Central memory CD4-positive, alpha-beta T cell (primary cell): ENCODE results near the gene RBP5.
A peak's percentile ranks its signal among the peaks of the same experiment; 100 is the strongest.

Experiments used
- DNase-seq: peaks from one replicate; pipeline ENCODE4 v3.0.0; 2022

Gene RBP5

DNA sequence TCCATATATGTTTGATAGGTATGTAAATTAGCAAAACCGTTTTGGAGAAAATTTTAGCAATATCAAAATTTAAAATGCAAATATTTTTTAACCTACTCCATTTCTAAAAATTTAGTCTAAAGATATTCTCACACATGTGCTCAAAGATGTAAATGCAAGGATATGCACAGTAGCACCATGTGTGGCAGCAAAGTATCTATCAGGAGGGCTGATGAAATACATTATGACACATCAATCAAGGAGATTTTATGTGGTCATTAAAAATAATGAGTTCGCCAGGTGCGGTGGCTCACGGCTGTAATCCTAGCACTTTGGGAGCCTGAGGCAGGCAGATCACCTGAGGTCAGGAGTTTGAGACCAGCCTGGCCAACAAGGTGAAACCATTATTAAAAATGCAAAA, 28.4 kb downstream of the RBP5 start:
- DNase-seq, result no peak

DNA sequence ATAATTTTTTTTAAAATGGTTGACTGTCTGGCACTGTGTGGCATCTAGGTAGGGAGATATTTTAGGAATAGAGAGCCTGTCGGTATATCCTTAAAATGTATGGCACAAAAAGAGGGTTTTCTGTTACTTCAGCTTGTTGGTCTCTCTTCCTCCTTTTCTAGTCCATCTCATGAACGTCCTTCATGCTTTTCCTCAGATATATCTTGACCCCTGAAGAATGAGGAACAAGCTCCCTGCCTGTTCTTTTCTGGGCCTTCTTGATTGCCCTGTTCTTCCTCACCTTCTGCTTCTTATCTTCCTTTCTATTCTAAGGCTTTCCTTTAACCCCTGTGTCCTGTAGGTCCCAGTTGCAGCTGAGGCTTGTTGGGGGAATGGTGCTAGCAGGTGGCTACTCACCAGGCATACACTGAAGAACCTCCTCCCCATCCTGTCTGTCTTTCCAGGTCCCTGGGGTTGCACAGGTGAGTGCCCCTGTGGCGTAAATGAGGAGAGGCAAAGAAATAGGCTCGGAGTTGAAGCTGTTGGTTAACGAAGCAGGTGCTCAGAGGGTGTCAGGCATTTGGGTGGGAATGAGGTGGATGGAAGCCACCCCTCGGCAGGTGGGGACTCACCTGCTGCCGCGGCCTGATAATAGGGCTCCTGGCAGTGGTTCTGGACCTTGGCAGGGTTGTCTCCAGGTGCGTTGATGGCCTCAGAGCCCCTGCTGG, 29.2 kb downstream of the RBP5 start:
- no peak for DNase-seq

DNA sequence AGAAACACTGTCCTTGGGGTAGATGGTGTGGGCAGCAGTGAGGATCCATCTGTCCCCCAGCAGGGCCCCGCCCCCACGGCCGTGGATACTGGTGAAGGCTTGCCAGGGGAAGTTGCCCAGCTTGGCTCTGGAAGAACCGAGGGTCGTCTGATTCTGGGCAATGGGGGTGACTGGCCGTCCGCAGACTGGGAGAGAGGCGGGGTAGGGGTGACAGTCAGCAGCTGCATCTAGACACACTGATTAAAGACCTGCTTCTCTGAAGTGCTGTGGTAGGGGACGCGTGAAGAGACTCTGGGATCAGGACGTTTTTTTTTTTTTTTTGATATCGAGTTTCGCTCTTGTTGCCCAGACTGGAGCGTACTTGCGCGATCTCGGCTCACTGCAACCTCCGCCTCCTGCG, 31.7 kb downstream of the RBP5 start:
- no peak for DNase-seq

DNA sequence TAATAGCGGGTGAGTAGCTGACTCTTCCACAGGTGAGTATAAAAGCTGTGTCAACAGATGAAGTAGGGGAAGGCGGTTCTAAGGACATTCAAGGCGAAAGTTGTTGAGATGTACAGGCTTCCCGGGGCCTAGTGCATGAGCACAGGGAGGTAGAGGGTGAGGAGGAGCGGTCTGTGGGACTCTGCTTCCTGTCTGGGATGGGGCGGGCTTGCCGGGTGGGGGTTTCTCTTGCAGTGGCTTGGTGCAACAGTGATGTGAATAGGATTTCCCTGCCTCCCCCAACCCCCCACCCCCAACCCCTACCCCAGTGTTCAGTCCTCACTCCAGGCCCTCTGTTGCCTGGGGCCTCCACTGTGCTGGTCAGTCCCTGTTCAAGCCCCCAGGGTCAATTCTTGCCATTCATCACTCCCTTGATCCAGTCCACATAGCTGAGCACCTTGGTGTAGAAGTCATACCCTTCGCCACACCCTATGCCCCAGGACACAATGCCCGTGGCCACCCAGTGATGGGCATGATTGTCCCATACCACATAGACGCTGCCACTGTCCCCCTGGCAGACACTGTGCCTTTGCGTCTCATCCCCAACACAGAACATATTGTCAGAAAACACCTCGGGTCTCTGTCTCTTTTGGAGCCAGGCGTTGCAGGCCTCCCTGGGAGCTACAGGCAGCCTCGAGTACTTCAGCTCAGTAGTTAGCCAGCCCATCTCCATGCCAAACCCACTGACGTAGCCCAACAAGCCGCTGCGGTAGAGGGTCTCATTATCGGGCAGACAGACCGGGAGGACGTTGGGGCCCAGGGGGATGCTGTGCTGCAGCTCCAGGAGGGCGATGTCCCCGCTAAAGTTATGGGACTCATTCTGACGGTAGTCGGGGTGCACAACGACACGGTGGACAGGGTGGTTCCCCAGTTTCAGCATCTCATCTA, 32.4 kb downstream of the RBP5 start:
- no peak for DNase-seq

DNA sequence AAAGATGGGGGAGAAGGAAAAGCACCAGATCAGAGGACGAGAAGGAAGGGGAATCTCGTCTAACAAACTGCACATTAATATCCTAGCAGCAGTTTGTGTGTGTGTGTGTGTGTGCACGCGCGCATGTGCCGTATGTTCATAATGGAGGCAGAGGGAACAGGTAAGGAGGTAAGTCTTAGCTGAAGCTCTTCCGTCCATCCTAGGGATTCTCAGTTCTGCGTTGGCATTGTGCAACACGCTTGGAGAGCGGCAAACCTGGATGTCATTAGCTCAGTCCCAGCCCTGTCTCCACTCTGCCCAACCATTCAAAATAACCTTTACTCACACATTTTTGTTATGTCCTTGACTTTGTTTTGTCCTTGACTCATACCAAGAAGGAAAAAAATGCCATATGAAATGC, 34.8 kb downstream of the RBP5 start:
- no peak for DNase-seq

DNA sequence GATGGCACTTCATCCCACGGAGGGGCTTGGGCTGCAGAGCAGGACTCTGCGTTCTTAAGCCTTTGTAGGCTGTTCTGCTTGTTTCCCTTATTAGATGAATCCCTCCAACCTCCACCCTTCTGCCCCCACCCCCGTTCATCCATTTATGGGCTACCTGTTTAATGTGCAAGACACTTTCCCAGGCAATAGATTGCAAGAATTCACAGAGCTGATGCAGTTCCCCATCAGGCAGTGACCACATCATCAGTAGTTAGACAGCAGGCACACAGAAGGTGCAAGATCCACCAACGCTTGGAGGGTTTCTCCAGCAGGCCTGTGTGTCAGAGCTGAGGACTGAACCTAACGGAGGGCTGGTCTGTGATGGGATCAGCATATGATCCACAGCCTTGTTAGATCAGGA, 35.2 kb downstream of the RBP5 start:
- DNase-seq, result no peak

DNA sequence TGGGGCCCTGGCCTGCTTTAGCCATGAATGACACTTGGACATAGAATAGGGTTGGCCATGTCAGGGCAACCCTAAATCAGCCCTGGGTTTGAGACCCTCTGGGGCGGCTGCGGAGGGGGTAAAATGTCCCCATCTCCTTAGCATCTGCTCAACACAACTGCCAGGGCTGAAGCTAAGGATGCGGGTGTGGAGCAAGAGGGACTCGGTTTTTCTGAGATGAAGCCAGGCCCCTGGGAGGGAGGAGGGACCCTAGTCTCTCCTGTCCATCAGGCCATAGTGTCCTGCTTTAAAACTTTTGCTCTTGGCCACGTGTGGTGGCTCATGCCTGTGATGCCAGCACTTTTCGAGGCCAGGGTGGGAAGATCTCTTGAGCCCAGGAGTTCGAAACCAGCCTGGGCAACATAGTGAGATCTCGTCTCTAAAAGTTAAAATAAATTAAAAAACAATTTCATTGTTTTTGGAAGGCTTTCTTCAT, 35.7 kb downstream of the RBP5 start:
- no peak for DNase-seq

DNA sequence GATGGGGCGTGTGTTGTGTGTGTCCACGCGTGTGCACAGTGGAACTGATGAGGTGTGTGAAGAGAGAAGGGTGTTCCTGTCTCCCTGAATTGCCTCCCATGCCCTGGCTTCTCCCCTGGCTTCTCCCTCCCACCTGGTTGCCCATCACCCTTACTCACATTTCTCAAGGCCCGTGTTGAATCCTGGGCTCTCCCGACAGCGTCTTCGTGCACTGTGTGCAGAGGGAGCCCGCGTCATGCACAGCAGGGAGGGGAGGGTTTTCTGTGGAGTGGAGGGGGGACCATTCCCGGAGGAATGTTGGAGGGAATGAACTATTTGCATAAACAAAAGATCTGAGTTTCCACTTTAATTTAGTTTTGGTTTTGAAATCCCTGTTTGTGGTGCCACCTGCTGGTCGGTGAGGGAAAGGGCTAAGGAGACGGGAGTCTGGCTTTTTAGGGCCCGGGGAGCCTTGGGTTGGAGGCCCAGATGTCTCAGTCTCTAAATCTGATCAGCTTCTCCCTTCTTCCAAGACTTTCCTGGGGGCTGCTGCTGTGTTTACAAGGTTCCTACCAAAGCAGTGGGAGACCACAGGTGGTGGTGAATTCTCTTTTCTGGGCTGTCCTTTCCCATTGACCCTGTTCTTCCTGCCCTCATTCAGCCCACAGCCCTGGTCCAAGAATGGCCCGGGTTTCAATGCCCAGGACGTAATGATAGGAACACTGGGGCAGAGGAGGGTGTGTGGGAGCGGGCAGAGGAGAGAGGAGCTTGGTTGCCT, 36.3 kb downstream of the RBP5 start, which contains the start of gene C1R:
C1R (minus strand) TSS at position 217 of the 757 bp plus-strand sequence; CDS start at position 160, 57 bp downstream.
- DNase-seq, result peak; percentile 54

DNA sequence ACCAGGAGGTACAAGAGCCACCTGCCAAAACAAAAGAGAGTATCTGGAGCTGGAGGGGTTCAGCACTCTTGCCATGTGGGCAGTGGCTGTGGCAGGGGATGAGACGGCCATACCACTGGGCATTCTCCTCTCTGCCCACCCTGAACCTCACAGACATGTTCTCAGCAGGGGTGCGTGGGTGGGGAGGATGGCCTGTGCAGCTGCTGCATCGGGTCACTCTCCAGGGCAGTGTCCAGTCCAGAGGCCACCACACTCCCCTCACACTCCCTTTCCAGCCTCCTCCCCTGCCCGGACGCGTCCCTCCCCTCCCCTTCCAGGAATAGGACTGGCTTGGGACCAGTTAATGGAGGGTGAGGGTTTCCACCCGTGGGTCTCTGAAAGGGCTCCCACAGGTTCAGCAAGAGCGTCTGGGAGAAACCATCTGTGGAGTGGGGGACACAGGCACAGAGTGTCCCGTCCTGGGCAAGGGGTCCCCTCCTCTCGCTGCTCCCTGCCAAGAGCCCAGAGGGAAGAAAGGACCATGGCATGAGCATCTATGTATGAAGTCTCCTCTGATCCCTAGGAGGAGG, 36.9 kb downstream of the RBP5 start:
- DNase-seq, result no peak

DNA sequence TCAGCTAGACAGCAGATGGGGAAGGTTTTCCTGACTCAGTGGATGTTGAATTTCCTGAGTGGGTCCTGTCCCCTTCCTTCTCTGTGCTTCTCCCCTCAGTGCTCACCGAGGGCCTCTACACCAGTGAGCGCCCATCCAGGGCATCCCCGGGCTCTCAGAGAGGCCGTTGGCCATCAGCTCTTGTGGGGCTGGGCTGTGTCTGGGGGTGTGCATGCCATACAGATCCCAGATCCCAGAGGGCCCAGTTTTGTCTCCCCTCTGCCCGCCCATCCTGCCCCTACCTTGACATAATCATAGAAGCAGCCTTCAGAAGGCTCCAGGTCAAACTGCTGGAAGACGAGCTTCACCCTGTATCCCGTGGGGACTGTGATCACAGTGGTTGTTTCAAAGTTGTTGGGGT, 37.5 kb downstream of the RBP5 start:
- DNase-seq, result no peak

DNA sequence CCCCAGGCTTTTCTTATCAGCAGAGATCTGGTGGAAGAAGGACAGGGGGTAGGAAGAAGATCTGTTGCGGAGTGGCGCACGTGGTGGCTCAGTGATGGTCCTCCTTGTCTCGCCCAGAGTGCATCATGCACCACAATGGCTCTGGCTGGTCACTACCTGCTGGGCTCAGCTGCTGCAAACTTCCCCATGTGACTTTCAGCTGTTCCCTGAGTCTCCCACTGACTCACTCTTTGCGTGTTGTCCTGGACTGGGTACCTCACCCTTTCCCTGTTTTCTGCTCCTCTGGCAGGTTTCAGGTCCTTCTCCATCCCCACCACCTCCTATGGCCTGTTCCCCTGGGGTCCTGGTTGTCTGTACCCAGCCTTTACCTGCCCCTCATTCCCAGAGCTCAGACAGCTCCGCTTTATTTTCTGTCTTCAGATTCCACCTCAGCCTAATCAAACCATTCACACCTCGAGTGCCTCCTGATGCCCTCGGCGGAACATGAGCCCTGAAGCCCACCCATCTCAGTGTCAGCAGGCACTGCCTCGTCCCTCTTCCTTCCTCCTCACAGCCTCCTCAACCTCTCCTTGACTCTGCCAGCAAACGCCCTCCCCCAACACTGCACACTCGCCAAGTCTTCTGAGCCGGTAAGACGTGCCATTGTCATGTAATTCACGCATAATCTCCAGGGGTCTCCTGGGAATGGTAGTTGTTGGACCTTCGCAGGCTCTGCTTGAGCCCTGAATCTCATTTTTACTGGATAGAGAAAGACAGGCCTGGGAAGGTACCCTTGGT, 38.3 kb downstream of the RBP5 start:
- no peak for DNase-seq

DNA sequence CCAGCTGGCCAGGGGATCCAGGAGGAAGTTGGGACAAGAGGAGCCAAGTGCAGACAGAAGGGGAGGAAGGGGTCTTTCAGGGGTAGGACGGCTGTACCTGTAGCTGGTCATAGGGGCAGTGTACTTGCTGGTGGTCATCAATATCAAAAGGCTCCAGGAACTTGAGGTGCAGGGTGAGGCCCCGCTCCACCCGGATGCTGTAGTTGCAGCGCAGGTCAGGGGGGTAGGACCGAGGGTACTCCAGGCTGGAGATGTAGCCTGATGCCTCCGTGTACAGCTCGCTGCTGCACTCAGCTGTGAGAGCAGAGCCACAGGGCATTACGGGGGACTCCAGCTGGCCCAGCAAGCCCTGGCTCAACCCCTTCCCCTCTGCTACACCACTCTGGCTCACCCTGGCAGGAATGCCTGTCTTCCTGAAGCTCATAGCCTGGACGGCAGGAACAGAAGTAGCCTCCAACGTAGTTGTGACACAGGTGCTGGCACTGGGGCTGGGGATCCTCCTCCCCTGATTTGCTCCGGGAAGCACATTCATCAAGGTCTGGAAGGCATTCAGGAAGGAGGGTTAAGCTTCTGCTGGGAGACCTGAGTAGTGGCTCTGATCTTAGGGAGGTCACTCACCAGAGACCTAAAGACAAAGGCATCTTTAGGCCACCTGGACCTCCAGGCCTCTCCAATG, 39.4 kb downstream of the RBP5 start:
- DNase-seq, result no peak

DNA sequence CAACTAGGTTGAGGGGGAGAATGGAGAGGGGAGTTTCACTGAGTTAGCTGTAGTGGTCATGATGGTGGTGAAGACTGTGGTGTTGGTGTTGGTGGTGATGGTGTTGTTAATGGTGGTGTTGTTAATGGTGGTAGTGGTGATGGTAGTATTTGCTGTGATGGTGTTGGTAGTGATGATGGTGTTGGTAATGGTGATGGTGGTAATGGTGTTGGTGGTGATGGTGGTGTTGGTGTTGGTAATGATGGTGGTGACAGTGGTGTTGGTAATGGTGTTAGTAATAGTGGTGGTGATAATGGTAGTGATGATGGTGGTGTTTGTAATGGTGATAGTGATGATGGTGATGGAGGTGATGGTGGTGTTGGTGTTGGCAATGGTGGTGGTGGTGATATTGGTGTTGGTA, 45.6 kb downstream of the RBP5 start:
- no peak for DNase-seq

DNA sequence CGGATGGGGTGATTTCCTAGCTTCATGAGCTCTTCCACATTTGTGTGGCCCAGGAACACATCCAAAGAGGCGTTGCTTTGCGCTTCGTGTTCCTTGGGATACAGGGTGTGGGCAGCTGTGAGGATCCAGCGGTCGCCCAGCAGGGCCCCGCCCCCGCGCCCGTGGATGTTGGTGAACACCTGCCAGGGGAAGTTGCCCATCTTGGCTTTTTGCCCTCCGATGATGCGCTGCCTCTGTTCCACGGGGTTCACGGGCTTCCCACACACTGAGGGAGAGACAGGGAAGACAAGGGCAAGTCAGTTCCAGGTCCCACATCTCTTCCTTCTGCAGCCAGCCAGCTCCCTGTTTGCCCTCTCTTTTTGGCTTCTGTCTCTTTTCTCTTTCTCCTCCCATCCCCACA, 47.7 kb downstream of the RBP5 start:
- DNase-seq, result no peak

DNA sequence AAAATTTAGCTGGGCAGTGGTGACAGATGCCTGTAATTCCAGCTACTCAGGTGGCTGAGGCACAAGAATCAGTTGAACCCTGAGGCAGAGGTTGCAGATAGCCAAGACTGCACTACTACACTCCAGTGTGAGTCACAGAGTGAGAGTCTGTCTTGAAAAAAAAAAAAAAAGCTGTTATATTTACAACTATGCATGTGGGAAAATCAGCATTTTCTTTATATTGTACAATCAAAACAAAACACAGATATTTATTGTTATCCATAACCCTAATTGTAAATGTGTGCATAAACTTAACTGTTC, 48.9 kb downstream of the RBP5 start:
- no peak for DNase-seq

DNA sequence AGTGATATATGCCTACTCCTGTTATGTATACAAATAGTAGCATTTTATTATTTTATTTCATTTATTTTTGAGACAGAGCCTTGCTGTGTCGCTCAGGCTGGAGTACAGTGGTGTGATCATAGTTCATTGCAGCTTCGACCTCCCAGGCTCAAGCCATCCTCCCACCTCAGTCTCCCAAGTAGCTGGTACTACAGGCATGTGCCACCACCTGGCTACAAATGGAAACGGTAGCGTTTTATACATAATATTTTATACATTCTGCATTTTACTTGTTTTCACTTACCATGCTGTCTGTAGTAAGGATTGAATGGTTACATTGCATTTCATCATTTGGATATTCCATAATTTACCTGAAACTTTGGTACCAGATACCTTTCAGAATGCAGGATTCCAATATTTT, 50.5 kb downstream of the RBP5 start:
- no peak for DNase-seq

DNA sequence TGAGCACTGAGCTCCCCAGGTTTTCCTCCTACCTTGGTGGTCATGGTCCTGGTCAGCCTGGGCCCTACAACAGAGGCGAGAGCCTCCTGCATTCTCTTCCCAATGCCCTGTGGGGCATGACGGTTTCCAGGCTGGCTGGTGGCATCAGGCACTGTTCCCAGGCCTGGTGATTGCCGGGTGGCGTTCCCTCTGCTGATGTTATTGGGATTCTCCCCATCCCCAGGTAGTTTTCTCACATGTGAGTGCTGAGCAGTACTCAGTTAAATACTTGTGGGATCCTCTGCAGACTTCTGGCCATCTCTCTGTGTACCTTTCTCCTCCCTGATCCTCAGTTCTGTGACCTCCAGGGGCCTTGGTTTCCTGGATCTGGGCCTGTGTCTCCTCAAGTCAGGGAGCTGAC, 52.2 kb downstream of the RBP5 start:
- DNase-seq, result no peak

DNA sequence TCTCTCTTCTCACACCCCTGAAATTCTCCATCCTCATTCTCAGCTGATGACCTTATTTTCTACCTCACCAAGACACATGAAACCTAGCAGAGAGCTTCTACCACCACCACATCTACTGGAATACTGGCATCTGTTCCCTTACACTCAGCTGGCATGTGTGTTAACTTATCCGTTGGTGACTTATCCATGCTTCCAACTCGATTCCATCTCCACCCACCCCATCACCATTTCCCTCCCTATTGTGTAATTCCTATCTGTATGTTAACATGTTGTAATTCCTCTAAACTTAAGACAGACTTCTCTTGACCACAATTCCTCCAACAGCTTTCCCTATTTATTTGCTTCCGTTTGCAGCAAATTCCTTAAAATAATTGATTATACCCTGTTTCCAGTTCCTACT, 52.8 kb downstream of the RBP5 start:
- DNase-seq, result no peak

DNA sequence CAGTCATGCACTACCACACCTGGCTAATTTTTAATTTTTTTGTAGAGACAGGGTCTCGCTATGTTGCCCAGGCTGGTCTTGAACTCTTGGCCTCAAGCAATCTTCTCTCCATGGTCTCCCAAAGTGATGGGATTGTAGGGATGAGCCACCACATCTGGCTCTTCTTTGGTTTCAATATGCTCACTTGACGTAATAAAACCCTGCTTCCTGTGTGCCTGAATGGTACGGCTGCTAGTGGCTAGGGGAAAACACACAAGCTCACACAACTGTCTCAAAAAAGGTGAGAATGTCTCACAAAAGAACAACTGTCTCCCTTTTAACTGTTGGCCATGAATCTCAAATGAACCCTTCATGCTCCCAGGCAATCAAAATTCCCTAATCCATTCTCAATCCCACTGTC, 53.2 kb downstream of the RBP5 start:
- no peak for DNase-seq

DNA sequence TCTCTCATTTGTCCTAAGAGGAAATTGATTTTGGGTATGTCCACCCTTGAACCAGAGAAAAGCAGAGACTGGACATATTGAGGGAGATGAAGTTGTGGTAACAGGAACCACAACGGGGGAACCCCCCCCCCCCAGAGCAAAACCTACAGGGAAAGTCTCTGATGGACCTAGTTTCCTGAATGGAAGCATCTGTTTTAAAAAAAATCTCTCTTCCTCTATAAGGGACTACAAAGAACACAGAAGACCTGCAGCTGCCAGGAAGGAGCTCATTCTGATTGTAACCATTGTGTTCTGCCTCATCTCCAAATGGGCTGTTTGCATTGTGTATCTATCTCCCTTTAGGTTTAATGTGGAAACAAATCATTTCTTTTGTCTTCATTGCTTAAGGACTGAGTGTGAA, 54.7 kb downstream of the RBP5 start:
- no peak for DNase-seq
